Body of pancreas (tissue), 4 donors: ENCODE measurements around the gene CD109. TPM values are rescaled to one million over a fixed set of nuclear protein-coding genes. Genes with fewer than 3 reads are reported as not detected.
"Not testable (repeated sequence)": the region's sequence is repeated elsewhere in the genome, so short reads cannot be mapped to it uniquely, and the experiment has no call there.

ENCODE experiments used
- ATAC-seq: fragments of 150-250 bp; one replicate; pipeline ENCODE4 v1.9.1; 2016
- DNase-seq, 4 donors: peaks; one replicate each; pipeline ENCODE4 v3.0.0-alpha.2; 2019
- H3K27ac ChIP-seq, 4 donors: fragments of 200-600 bp; sonication (generic); 1 replicate in 3 of 4; 2 replicates in 1 of 4; pipeline versions ENCODE4 v1.5.1 to v1.6.1; 2016 to 2019; ENCODE audit warnings: mild to moderate bottlenecking in 1 of 4, mixed read lengths in 1 of 4, moderate library complexity in 1 of 4
- H3K27me3 ChIP-seq, 2 donors: fragments of 200-600 bp; sonication (generic); one replicate each; pipeline ENCODE4 v1.6.0; 2016; ENCODE audit warnings: mild to moderate bottlenecking in 1 of 2
- H3K36me3 ChIP-seq, 2 donors: fragments of 200-600 bp; sonication (generic); replicated peaks in 1 of 2; 2 replicates each; pipeline ENCODE4 v1.5.1; 2016; ENCODE audit warnings: low read depth in 2 of 2; ENCODE audit not compliant: insufficient read depth in 1 of 2
- H3K4me1 ChIP-seq: fragments of 200-600 bp; sonication (generic); one replicate; pipeline ENCODE4 v1.6.0; 2016
- H3K4me3 ChIP-seq, 2 donors: fragments of 200-600 bp; sonication (generic); 1 replicate in 1 of 2; 2 replicates in 1 of 2; pipeline ENCODE4 v1.5.1; 2016 to 2019
- H3K9me3 ChIP-seq, 3 donors: fragments of 200-600 bp; sonication (generic); 1 replicate in 2 of 3; 2 replicates in 1 of 3; pipeline ENCODE4 v1.5.1; 2016
- POLR2A ChIP-seq, 3 donors: fragments of 450-650 bp; IDR thresholded peaks; one replicate each; pipeline ENCODE4 v1.6.1; 2016; ENCODE audit warnings: antibody characterized with exemption in 3 of 3, mild to moderate bottlenecking in 2 of 3
- whole genome bisulfite sequencing, 2 donors: methylation state at CpG; one replicate each; pipeline ENCODE4 v1.1.5; 2017; 5-methylcytosine and 5-hydroxymethylcytosine counted together
- intact Hi-C: fragments of 100-400 bp; cut with DNase I; formaldehyde crosslinking; loops from one replicate; pipeline ENCODE4 v1.15.1; 2023
- total RNA-seq, 2 donors: library from RNA; depleted of rRNA; stranded (reverse); fragments of >200 nt; gene quantifications; one replicate each; pipeline ENCODE4 v1.1.0, GENCODE V29; 2016
- TF ChIP-seq, protein P1 (sequence below), 7 experiments: fragments of 450-650 bp in 4 of 7; fragments of 200-600 bp in 3 of 7; sonication (generic) in 3 of 7; IDR thresholded peaks; one replicate each; pipeline ENCODE4 v1.5.1; 2016 to 2019; ENCODE audit warnings: antibody characterized with exemption in 7 of 7

CD109 gene
- total RNA-seq, 2 donors from 2014 or later: 2.6 to 30.7 TPM

DNA sequence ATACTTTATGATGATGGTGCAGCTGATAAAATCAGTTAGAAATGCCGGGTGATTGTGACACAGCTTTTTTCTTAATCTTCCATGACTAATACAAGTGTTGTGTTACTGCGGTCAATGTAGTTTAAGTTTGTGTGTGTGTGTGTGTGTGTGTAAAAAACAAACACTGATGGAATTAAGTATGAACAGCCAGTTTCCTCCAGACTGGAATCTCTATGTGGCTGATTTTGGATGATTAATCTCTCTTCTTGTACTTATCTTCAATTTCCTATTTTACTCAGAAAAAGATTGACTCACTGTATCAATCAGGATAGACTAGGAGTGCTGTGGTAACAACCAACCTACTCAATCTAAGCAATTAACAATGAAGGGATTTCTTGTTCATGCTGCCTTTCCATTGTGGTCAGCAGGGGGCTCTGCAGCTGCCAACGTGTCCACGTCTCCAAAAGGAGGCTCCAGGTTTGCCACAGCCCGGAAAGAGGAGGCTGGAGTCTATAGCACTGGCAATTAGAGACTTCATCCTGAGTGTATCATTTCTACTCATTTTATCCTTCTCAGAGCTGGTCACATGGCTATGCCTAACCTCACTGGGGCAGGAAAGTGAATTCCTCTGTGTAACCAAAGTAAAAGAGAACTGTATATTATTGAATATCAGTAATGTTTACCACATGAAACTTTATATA, 107.7 kb downstream of the CD109 start:
- ATAC-seq (no peak), DNase-seq (peak in 3 of 4 donors; percentile 5 to 43 (median 22))
- H3K9me3 ChIP-seq: no peaks in the 10 kb centered on the region
- TF ChIP-seq, protein P1, sequence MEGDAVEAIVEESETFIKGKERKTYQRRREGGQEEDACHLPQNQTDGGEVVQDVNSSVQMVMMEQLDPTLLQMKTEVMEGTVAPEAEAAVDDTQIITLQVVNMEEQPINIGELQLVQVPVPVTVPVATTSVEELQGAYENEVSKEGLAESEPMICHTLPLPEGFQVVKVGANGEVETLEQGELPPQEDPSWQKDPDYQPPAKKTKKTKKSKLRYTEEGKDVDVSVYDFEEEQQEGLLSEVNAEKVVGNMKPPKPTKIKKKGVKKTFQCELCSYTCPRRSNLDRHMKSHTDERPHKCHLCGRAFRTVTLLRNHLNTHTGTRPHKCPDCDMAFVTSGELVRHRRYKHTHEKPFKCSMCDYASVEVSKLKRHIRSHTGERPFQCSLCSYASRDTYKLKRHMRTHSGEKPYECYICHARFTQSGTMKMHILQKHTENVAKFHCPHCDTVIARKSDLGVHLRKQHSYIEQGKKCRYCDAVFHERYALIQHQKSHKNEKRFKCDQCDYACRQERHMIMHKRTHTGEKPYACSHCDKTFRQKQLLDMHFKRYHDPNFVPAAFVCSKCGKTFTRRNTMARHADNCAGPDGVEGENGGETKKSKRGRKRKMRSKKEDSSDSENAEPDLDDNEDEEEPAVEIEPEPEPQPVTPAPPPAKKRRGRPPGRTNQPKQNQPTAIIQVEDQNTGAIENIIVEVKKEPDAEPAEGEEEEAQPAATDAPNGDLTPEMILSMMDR (IDR thresholded peaks at IDR 0.05): peak in 3 of 7 experiments; percentile 15 to 36 (median 18)
- TF ChIP-seq POLR2A (IDR thresholded peaks at IDR 0.05): no peak
- intact Hi-C loops: no loop called here
- H3K4me1 ChIP-seq: no peaks in the 10 kb centered on the region
- H3K4me3 ChIP-seq: no peak overlapping the region
- no peaks in the 10 kb centered on the region for H3K27me3 ChIP-seq
- no peaks in the 10 kb centered on the region for H3K36me3 ChIP-seq
- WGBS, 2 donors: 39 to 40% methylated on average over 5 of the region's 5 CpGs
- H3K27ac ChIP-seq: no peak overlapping the region

DNA sequence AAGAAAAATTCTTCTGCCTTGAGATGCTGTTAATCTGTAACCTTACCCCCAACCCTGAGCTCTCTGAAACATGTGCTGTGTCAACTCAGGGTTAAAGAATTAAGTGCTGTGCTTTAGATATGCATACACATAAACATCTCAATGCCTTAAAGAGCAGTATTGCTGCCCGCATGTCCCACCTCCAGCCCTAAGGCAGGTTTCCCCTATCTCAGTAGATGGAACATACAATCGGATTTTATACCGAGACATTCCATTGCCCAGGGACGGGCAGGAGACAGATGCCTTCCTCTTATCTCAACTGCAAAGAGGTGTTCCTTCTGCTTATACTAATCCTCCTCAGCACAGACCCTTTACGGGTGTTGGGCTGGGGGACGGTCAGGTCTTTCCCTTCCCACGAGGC, 109.2 kb downstream of the CD109 start:
- WGBS, 2 donors: 58 to 80% methylated on average over 4 to 6 of the region's 7 CpGs
- H3K27me3 ChIP-seq, ATAC-seq, H3K4me3 ChIP-seq, H3K4me1 ChIP-seq, H3K27ac ChIP-seq, intact Hi-C loops, DNase-seq, H3K36me3 ChIP-seq, H3K9me3 ChIP-seq: not testable (repeated sequence)

DNA sequence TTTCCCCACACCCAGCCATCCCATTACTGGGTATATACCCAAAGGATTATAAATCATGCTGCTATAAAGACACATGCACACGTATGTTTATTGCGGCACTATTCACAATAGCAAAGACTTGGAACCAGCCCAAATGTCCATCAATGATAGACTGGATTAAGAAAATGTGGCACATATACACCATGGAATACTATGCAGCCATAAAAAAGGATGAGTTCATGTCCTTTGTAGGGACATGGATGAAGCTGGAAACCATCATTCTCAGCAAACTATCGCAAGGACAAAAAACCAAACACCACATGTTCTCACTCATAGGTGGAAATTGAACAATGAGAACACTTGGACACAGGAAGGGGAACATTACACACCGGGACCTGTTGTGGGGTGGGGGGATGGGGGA, 110.0 kb downstream of the CD109 start:
- WGBS, 2 donors: 82 to 96% methylated on average over 3 to 4 of the region's 4 CpGs
- ATAC-seq: not testable (repeated sequence)

DNA sequence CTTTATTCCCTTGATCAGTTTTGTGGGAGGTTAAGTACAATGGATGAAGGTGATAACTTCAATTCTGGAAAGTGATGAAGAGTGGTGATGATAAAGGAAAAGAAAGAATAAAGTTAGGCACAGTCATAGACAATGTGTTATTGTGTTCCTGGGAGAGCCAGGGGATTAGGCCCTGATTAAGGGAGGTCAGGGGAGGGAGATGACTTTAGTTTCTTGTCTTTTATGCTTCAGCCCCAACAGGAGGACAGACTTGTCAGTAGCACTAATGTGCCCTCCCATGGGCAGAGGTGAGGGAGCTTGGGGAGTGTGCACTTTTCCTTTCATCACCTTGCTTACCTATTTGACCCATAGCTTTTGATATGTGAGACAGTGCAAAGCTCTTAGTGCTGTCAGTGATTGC, 115.7 kb downstream of the CD109 start:
- Histone ChIP-seq H3K4me3 (no peak overlapping the region), H3K9me3 (no peaks in the 10 kb centered on the region), H3K27me3 (no peaks in the 10 kb centered on the region), H3K27ac (no peak overlapping the region), H3K36me3 (no peaks in the 10 kb centered on the region), H3K4me1 (no peaks in the 10 kb centered on the region)
- no peak for ATAC-seq
- intact Hi-C loops: no loop called here
- DNase-seq: no peak
- no peak for TF ChIP-seq POLR2A (IDR thresholded peaks at IDR 0.05)
- TF ChIP-seq, protein P1 (IDR thresholded peaks at IDR 0.05): no peak

More for the DNA sequence above, 110.0 kb downstream of the CD109 start:
- H3K36me3 ChIP-seq, H3K27ac ChIP-seq, H3K9me3 ChIP-seq, H3K27me3 ChIP-seq, H3K4me3 ChIP-seq, DNase-seq, H3K4me1 ChIP-seq, intact Hi-C loops: not testable (repeated sequence)

DNA sequence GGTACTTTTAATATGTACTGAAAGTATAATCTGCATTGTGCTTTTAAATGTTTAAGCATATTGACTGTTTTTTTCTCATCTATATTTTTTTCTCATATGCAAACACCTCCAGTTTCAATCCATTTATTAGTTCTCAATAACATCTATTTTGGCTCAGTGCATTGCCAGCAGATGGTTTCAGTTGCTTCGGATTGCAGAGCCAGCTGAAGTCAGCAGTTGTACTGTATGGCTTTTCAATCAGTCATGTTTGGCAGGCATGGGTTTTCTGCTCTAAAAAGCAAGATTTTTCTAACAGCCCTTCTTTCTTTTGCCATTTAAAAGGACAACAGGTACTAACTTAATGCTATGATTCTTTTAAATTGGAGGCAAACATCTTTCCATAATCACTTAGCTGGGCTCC, 121.2 kb downstream of the CD109 start:
- intact Hi-C loops: no loop called here
- no peaks in the 10 kb centered on the region for H3K27me3 ChIP-seq
- H3K27ac ChIP-seq: no peak overlapping the region
- no peak overlapping the region for H3K4me3 ChIP-seq
- ATAC-seq: no peak
- no peaks in the 10 kb centered on the region for H3K4me1 ChIP-seq
- TF ChIP-seq, protein P1 (IDR thresholded peaks at IDR 0.05): no peak
- no peak for TF ChIP-seq POLR2A (IDR thresholded peaks at IDR 0.05)
- no peaks in the 10 kb centered on the region for H3K36me3 ChIP-seq
- no peaks in the 10 kb centered on the region for H3K9me3 ChIP-seq
- no peak for DNase-seq
- WGBS, 2 donors: 54 to 69% methylated on average over 1 of the region's 1 CpG
